Heart left ventricle (tissue), 13 donors: ENCODE data around the gene NUSAP1.

Experiments used
- CTCF ChIP-seq, 12 donors: fragments of 200-600 bp; sonication (generic) in 4 of 12; IDR thresholded peaks; one replicate each; pipeline versions ENCODE4 v1.5.0 to v1.8.0; 2018 to 2022; ENCODE audit warnings: antibody characterized with exemption in 12 of 12, mild to moderate bottlenecking in 5 of 12
- POLR2A ChIP-seq, 2 donors: fragments of 450-650 bp; IDR thresholded peaks; one replicate each; pipeline ENCODE4 v1.6.1; 2017; ENCODE audit warnings: antibody characterized with exemption in 2 of 2, mild to moderate bottlenecking in 2 of 2, moderate library complexity in 2 of 2
- donor health status: ischemic (EF 13 %, LVEDD 7.1; RV severe dilation, severe dysfunction).
- donor health status: DM: no; HTN: yes; CAD: no.
- donor health status: DM: no; HTN: no; CAD: no.
- donor health status: ischemic (EF 25% LVEDD 6.9; RV normal size, moderate dysfunction).
- donor health status: ischemic (EF 25% LVEDD 5.7; RV mildly dilated, moderate dysfunction).
- donor health status: ischemic (EF 35%, LVEDD 5.7; RV mildly dilated, moderate dysfunction).
- donor health status: nonischemic (EF 11% LVEDD 7.7; RV severe dilation, severe dysfunction).
- donor health status: DM: yes; HTN: yes; CAD: no.
- donor health status: PGD.
- donor health status: ischemic (EF 29% LVEDD 5.4; RV normal size, mild dysfunction).
- donor health status: nonischemic (EF 23%, LVEDD 6.1; RV moderate dilation, normal function).

GRCh38 chr15:41341519-41341918, 8.8 kb downstream of the NUSAP1 start:
- no peak for TF ChIP-seq POLR2A (IDR thresholded peaks at IDR 0.05)
- no peak for TF ChIP-seq CTCF (IDR thresholded peaks at IDR 0.05)
